Embryonic facial prominence (tissue), 1 donor: ENCODE measurements around the gene MOB3C.
"Not testable (repeated sequence)": the region's sequence is repeated elsewhere in the genome, so short reads cannot be mapped to it uniquely, and the experiment has no call there.

Source experiments
- DNase-seq: peaks from one replicate; pipeline ENCODE4 v3.0.0-alpha.2; 2016; ENCODE audit errors: extremely low spot score

The MOB3C gene

GRCh38 chr1:46616277-46617107 lies at the start of gene MOB3C:
Gene MOB3C, minus strand, starts transcription at chr1:46616811. Its CDS starts 3,490 bp downstream, at chr1:46613321.
- peak; percentile 34 for DNase-seq

- DNase-seq = no peak
These were observed 49.4 kb upstream of the MOB3C start for GRCh38 chr1:46665983-46666382.

DNA sequence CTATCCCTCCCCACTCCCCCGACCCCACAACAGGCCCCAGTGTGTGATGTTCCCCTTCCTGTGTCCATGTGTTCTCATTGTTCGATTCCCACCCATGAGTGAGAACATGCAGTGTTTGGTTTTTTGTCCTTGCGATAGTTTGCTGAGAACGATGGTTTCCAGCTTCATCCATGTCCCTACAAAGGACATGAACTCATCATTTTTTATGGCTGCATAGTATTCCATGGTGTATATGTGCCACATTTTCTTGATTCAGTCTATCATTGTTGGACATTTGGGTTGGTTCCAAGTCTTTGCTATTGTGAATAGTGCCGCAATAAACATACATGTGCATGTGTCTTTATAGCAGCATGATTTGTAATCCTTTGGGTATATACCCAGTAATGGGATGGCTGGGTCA lies 46.3 kb upstream of the MOB3C start:
- DNase-seq = not testable (repeated sequence)

DNA sequence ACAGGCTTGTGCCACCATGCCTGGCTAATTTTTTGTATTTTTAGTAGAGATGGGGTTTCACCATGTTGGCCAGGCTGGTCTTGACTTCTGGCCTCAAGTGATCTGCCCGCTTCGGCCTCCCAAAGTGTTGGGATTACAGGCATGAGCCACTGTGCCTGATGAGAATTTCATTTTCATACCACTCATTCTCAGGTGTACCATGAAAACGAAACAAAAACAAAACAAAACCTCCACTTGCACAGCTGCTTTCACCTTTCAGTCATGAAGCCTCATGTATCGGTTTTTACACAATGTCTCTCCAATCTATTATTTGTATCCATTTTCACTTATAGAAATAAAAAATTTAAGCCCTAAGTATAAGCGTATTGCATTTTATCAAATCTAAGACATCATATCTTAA lies 43.5 kb upstream of the MOB3C start:
- not testable (repeated sequence) for DNase-seq

DNA sequence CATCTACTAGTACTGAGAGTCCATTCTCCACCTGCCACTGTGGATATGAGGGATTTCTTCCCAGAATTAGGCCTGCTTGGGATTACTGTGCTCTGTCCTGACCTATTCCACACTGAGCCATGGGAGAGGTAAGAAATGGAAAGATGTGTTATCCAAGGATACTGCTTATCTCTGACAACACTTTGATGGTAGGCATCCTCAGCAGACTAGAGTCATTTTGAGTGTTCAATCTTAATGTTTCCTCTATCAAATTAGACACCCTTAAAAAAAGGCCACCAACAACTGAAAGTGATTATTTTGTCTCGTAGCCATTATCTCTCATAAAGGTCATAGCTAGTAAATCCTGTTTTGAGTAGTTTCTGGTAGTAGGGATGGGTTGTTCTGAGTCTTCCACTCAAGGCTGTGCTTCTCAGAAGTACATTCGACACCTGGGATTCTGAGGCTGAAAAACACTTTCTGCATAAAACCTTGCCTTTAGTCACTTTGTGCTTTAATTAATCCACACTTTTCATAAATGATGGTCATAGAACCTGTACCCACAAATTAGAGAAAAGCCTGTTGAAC lies 42.8 kb upstream of the MOB3C start:
- DNase-seq = no peak

- no peak for DNase-seq
These were observed 41.2 kb upstream of the MOB3C start for GRCh38 chr1:46657775-46658174.

DNA sequence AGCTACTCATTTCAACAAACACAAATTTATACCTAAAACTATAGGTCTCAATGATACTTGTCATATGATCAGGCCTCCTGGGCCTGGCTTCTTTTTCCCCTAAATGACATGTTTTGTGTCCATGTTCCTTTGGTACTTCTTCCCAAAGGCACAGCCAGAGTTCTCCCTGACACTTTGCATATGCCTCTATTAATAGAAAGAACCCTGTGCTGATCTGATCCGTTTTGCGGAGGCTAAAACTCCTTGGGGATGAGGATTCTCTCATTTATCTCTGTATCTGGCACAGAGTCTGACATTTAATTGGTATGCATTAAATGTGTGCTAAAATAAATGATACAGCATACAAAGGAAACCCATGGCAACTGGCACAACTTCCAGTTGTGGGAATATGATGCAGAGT lies 40.0 kb upstream of the MOB3C start:
- no peak for DNase-seq

DNA sequence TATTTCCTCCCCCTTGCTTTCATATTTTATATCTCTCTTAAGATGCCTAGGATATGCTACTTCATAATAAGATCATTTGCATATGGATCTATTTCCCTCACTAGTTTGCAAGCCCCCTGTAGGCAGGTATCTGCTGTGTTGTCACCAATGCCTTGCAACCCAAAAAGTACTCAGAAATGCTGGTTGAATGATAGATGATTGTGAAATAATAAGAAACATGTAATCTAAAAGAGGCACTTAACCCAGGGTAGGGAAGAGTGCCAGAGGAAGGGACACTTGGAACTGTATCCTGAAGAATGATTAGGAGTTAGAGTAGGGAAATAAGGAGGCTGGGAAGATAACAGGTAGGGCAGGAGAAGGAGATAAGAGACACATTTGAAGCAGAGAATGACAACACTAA lies 39.2 kb upstream of the MOB3C start:
- no peak for DNase-seq

GRCh38 chr1:46654698-46655097 lies 38.1 kb upstream of the MOB3C start:
- not testable (repeated sequence) for DNase-seq

- DNase-seq = no peak
These were observed 37.4 kb upstream of the MOB3C start for GRCh38 chr1:46654012-46654411.

DNA sequence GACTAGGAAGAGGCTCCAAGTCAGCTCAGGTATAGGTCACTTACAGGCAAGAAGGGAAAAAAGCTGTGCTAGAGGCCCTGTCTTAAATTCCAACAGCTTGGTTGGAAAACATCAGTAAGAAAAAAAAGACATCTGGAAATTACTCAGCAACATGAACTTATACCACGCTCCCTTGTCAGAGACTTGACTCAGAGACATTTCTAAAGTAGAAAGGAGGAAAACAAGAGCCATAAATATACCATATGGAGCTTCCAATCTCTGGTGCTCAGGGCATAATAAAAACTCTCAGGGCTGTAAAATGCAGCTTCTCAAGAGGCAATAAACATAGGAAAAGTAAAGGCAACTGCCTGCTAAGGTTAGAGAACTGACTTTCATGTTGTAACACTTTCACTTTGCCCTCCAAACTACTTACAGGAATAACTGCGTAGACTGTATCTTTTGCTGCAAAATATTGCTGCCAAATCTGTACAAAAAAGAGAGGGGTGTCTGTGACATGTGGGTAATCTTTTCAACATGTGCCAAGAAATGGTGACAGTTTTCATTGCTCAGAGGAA lies 36.9 kb upstream of the MOB3C start:
- DNase-seq = no peak

GRCh38 chr1:46652321-46653100 lies 35.9 kb upstream of the MOB3C start:
- no peak for DNase-seq

GRCh38 chr1:46651152-46651551 lies 34.5 kb upstream of the MOB3C start:
- not testable (repeated sequence) for DNase-seq

GRCh38 chr1:46650491-46650890 lies 33.9 kb upstream of the MOB3C start:
- DNase-seq = no peak

- no peak for DNase-seq
These were observed 33.2 kb upstream of the MOB3C start for GRCh38 chr1:46649764-46650163.

DNA sequence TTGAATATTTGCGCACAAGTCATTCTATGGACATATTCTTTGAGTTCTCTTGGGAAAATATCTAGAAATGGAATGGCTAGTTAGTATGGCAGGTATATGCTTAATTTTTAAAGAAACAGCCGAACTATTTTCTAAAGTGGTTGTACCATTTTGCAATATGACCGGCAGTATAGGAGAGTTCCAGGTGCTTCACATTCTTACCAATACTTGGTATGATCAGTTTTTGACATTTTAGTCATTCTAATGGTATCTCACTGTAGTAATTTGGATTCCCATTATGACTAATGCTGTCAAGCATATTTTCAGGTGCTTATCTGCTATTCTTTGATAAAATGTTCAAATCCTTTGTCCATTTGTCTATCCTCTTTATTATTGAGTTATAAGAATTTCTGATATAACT lies 31.0 kb upstream of the MOB3C start:
- no peak for DNase-seq

GRCh38 chr1:46646844-46647243 lies 30.2 kb upstream of the MOB3C start:
- no peak for DNase-seq

- DNase-seq = no peak
These were observed 29.7 kb upstream of the MOB3C start for GRCh38 chr1:46646331-46646730.

- DNase-seq = no peak
These were observed 29.2 kb upstream of the MOB3C start for GRCh38 chr1:46645815-46646214.

DNA sequence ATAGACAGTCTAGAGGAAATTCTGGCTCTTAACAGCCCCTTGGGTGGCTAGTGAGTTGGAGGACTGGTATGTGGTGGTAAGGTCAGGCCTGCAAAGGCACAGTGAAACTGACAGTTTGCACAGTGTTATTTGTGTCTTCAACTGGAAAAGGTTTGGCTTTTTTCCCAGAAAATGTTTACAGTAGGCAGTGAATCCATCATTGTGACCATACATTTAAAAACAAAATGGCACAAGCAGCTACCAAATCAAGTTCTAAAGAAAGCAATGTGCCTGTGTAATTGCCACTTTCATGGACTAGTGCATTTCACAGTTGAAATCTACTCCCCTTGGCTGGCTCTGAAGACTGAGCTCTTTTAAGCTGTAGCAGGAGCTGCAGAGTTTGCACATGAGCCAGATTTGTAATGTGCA lies 26.8 kb upstream of the MOB3C start:
- DNase-seq = no peak

DNA sequence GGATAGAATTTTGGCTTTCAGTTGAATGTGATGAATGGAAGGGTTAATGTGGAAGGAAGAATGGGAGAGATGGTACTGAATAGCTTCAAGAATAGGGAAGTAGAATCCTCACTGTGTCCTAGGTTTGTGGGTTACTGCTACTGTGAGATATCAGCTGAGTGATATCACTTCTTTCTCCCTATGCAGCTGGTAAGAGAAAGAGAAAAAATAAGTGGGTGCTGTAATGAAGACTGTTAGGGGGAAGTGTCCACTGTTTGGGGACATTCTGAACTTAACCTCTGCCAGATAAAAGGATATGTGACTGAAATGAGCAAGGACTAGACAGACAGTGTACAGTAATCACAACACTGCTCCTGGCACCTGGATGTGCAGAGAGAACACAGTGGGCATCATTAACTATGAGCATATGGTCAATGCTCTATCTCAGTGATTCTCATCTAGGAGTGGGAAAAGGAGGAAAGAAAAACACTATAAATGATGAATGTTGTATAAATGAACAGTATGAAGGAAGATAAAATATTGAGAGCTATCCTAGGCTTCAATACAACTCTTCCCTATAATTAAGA lies 25.6 kb upstream of the MOB3C start:
- no peak for DNase-seq

- DNase-seq = no peak
These were observed 22.9 kb upstream of the MOB3C start for GRCh38 chr1:46639547-46639946.
